HG03103 (cell line): ENCODE data around the gene PYGB.
A peak's percentile ranks its signal among the peaks of the same experiment; 100 is the strongest.

Source experiments
- ATAC-seq: cut with Tn5 transposase; IDR thresholded peaks from one replicate; pipeline ENCODE4 v1.9.1; 2021; ENCODE audit warnings: low read depth; ENCODE audit not compliant: unreplicated experiment

The PYGB gene

DNA sequence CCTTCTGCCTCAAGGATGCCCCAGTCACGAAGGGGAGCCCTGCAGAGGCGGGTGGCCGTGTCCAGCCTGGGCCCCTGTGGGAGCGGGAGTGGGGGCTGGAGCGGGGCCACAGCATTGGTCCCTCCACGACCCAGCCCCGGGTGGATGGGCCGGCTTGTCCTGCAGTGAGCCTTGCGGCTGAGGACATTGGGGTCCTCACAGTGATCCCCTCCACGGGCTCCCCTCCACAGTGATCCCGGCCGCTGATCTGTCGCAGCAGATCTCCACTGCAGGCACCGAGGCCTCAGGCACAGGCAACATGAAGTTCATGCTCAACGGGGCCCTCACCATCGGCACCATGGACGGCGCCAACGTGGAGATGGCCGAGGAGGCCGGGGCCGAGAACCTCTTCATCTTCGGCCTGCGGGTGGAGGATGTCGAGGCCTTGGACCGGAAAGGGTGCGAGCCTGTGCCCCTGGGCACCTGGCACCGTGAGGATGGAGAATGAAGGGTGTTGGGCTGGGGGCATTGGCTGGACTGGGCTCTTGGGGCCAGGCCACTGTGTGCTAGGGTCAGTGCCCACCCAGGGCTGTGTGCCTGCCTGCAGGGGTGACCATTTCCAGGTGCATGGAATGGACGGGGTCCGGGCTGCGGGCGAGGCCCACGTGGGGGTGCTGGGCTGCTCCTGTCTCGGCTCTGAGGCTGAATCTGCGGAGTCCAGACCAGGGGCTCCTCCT lies 44.4 kb downstream of the PYGB start:
- ATAC-seq: no peak

DNA sequence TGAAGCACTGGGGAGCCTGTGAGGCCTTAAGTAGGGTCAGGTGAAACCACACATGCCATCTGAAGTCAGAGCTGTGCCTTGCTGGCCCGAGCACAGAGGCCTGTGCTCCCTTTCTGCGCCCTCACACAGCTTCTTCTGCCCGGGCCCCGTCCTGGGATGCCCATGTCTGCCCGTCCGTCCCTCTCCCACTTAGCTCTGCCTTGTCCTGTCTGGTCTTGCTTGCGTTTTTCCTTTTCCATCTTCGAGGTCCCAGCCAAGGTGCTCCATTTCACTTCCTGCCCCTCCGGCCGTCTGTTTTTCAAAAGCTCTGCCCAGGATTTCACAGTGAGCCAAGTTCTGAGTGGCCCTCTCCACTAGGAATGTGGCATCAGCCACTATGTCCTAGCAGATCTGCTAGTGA lies 45.6 kb downstream of the PYGB start:
- no peak for ATAC-seq

DNA sequence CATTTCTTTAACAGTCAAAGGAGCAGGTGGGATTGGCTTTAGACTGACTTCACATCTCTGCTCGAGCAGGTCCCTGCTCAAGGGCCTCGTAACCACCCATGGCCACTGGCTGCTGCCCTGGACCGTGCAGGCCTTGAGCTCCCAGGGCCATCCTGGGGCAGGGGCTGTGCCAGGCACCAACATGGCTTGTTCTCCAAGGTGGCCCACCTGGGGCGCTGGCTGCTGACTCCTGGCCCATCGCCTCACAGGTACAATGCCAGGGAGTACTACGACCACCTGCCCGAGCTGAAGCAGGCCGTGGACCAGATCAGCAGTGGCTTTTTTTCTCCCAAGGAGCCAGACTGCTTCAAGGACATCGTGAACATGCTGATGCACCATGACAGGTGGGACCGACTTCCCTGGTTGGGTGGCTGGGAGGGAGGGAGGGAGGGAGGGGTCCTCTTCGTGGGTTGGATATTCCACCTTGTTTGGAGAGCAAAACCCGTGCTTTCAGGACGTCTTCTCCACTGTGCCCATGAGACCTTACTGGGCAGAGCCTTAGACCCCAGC lies 46.1 kb downstream of the PYGB start:
- no peak for ATAC-seq

DNA sequence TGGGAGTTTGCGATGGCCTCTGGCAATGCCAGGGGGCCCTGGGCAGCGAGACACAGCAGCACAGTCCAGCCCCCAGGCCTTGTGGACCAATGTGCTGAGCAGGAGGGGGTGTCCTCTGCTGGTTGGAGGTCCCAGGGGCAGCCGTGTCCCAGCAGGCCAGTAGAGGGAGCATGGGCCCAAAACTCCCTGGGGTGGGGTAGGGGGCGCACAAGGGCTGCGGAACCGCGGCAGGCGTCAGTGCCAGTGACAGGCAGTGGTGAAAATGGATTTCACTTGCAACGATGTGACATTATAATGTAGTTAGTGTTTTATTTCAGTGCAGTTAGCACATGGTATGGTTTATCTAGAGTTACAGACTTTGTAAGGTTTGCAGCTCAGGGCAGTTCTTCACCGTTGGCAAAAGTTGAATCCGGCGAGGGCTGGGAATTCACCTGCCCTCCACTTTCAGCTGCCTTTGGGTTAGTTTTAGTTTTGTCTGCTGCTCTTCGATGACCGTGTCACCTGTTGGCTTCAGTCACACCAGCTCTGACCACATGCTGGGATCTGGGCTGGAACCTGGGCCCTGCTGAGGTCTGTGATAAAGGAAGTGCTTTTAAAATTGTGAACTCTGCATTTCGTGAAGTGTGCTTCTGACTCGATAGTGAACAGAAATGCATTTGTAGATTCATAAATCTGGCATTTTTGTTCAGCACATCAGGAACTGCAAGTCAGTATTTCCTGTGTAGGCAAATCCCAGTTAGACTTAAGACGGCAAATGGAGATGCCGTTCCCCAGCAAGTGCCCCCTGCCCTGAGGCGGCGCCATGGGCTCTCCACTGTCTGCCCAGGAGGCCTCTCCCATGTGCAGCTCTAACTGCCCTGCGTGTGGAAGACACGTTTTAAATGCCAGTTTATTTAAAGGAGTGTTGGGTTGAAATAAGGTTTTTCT lies 46.8 kb downstream of the PYGB start:
- ATAC-seq: no peak

DNA sequence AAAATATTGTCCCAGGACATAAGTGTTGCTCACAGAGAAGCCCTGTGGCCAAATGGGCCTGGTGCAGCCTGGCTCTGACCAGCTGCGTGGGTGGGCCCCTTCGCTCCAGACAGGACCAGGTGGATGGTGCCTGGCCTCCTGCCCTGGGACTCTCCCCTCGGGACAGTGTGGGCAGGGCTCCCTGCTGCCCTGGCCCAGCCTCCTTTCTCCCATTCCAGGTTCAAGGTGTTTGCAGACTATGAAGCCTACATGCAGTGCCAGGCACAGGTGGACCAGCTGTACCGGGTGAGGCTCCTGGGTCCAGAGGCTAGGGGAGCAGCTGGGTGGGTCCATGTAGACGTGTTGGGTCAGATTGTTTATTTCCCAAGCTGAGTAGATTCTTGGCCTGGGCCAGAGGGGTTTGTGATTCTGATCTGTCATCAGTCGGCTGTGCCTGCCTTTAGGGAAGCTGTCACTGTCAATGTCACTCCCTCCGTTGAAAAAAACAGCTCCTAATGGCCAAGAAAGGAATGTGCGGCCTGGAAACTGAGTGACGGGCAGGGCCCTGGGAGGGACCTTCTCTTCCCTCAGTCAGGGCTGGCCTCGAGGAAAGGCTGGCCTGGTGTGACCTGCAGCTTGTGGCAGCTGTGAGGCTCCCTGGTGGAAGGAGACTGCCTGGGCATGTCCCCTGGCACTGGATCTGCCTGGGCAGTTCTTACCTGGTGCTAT lies 47.7 kb downstream of the PYGB start:
- ATAC-seq: no peak

DNA sequence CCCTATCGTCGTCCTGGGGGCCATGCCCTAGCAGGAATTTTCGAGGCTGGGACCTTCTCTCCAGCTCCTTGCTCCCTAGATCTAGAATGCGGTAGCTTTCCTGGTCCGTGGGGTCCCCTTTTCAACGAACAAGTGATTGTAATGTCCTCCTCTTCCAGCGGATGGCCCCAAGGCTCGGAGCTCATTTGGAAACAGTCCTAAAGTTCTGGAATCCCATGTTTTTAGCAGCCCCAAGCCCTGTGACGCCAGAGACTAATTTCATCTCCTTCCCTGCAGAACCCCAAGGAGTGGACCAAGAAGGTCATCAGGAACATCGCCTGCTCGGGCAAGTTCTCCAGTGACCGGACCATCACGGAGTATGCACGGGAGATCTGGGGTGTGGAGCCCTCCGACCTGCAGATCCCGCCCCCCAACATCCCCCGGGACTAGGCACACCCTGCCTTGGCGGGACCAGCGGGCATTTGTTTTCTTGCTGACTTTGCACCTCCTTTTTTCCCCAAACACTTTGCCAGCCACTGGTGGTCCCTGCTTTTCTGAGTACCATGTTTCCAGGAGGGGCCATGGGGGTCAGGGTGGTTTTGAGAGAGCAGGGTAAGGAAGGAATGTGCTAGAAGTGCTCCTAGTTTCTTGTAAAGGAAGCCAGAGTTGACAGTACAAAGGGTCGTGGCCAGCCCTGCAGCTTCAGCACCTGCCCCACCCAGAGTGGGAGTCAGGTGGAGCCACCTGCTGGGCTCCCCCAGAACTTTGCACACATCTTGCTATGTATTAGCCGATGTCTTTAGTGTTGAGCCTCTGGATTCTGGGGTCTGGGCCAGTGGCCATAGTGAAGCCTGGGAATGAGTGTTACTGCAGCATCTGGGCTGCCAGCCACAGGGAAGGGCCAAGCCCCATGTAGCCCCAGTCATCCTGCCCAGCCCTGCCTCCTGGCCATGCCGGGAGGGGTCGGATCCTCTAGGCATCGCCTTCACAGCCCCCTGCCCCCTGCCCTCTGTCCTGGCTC lies 48.5 kb downstream of the PYGB start:
- ATAC-seq: peak; percentile 38

DNA sequence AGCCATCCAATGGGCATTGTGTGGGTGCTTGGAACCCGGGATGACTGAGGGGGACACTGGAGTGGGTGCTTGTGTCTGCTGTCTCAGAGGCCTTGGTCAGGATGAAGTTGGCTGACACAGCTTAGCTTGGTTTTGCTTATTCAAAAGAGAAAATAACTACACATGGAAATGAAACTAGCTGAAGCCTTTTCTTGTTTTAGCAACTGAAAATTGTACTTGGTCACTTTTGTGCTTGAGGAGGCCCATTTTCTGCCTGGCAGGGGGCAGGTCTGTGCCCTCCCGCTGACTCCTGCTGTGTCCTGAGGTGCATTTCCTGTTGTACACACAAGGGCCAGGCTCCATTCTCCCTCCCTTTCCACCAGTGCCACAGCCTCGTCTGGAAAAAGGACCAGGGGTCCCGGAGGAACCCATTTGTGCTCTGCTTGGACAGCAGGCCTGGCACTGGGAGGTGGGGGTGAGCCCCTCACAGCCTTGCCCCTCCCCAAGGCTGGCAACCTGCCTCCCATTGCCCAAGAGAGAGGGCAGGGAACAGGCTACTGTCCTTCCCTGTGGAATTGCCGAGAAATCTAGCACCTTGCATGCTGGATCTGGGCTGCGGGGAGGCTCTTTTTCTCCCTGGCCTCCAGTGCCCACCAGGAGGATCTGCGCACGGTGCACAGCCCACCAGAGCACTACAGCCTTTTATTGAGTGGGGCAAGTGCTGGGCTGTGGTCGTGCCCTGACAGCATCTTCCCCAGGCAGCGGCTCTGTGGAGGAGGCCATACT lies 49.4 kb downstream of the PYGB start:
- ATAC-seq: peak; percentile 44

DNA sequence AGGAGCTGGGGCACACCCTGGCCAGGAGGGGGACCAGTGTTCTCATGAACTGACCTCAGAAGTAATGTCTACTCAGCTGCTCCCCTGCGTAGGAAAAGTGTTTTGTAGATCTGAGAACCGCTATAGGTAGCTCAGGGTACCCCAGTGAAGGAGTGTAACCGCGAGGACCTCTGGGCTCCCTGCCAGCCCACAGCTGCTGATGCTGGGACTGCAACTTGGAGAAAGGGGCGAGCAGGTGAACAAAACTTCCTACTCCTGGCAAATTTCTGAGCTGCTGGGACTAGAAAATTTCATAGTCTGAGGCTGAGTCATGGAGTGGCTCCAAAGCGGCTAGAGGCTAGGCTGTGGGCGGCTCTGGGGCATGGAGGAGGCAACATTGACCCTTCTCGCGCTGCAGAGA lies 51.9 kb downstream of the PYGB start:
- no peak for ATAC-seq

DNA sequence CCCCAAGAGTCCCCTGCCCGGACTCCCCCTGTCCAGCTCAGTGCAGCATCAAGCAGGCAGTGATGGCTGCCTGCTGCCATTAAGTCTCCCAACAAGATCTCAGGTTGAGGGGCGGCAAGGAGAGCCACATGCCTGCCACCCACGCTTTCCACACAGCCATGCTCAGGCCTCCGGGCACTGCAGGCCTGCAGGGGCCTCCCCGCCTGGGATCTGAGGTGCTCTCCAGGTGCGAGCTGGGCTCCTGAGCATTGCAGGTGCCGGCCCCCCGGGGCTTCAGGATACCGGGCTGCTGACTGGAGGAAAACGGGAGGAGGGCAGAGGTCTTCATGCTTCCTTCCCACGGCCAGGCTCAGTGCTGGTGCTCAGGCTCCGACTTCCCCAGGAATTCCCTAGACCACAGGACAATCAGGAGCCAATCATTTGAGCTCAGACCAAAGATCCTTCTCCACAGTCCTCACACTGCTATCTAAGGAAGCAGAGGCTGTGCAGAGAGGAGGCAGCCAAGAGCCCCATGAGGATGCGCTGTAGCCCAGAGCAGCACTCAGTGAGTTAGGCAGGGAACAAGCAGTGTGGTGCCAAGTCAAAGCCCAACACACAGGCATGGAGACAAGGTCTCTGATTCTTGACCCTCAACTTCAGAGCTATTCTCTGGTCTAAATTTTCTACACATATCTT lies 52.7 kb downstream of the PYGB start:
- no peak for ATAC-seq

DNA sequence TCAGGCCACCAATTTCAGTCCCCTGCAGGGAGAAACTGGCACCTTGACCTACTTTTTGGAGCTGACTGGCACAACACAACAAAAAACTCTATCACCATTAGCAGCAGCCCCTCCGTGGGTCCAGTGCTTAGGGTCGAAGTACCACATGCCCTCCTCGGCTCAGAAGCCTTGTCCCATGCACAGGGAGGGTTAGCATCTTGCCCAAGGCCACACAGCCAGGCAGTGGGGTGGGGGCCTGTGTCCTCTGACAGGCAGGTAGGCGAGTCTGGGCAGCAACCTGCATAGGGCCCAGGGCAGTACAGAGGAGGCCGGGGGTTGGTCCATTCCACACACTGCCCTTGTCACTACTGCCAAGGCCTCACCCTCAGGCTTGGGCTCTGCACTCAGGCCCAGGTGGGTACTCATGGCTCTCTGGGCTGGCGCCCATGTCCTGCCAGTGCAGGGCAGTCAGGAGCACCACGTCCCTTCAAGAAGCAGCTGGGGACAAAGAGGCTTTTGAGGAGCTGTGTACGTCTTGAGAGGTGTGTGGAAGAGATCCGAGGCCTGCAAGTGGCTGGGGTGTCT lies 53.6 kb downstream of the PYGB start:
- ATAC-seq: no peak

DNA sequence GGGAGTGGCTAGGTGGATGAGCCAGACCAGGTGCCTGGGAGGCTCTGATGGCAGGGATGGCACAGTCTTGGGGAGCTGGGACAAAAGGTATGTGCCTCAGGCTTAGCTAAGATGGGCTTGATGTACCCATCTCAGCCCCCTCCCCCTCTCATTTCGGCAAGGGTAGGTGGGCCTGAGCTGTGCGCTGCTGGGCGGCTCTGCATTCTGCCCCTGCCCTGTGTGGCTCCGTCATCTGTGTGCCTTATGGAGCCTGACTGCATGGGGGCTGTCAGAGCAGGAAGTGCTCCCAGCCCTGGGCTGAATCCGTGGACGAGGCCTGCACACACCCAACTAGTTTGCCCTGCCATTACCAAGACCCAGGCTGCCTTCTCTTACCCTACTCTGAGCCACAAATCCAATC lies 54.7 kb downstream of the PYGB start:
- no peak for ATAC-seq

DNA sequence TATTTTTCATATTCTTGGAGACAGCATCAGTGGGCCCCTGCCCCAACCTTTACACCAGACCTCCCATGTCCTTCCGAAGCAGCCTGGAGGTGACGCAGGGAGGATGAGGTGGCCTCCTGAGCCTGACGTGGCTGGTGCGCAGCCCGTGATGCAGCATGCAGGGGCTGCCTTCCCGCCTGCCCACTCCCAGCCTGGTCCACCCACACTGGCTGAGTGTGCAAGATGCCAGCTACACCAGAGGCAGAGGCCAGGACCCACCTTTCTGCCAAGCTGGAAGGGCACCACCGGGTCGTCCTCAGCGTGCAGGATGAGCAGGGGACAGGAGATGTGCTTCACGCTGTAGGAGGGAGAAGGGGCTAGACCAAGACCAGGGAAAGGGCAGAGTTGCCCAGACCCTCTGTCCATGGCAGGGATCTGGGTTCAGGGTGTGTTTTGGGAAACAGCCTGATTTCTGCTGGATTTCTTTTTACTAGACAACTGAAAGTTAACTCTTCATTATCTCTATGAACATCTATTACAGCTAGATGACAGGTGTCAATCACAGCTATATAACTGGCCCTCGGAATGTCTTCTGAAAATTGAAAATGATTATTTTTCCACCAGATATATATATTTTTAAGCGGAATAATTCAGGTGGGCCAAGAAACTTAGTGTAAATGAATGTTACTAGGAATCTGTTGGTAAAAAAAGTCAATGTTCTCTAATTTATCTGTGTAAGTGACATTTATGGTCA lies 55.6 kb downstream of the PYGB start:
- ATAC-seq: no peak

DNA sequence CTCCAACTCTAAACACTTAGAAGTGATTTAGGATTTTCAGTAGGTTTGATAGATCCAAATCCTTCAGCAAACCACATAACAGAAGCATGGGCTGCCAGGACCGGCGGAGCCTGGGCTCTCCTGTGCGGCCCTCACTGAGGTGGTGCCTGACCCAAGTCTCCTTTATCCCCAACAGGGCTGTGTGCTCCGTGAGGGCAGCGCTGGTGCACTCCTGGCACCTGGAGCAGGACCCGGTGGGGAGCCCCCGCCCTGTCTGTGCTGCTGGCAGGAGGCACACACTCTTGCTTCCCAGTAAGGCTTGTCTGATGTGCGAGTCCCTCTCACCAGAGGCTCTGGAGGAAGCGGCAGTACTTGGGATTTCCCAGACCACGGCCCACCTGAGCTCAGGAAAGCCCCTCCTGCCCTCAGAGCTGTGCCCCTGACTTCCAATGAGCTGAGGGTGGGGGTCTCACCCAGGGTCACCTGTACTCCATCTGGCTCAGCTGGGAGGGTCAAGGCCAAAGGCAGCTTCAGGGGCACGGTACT lies 56.2 kb downstream of the PYGB start:
- ATAC-seq: no peak

DNA sequence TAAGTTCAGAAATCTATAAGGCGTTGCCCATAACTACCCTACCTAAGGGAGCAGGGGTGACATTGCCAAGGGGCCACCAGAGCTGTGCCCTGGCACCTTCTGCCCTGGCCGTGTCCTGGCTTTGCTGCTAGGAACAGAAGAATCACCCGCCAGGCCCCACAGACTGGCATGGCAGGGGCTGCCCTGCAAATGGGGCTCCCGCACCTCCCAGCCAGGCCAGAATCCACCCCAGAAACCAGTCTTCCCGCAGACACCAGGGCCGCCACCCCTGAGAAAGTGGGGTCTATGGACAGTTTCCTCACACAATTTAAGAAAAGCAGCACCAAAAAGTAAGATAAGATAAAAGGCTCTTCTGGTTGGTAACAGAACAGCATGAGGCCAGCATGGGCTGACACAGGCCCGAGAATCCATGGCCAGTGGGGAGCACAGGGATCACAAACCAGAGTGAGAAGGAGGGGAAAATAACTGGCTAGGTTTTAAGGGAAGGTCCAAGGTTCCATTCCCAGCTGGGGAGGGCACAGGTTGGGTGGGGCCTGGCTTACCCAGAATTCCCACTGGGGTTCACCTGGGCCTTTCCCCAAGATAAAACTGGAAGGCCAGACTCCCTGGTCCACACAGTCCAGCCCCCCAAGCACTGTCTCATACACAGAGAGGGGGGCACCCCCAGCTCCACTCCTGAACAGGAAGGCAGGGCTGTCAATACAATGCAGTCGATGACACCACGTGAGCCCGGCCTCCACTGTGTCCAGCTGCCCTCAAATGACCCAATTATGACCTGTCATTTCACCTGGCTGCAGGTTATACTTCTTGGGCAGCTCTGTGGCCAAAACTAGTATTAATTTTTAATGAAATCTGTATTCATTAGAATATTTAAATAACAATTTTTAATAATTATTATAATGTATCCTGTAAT lies 59.4 kb downstream of the PYGB start:
- ATAC-seq: no peak

DNA sequence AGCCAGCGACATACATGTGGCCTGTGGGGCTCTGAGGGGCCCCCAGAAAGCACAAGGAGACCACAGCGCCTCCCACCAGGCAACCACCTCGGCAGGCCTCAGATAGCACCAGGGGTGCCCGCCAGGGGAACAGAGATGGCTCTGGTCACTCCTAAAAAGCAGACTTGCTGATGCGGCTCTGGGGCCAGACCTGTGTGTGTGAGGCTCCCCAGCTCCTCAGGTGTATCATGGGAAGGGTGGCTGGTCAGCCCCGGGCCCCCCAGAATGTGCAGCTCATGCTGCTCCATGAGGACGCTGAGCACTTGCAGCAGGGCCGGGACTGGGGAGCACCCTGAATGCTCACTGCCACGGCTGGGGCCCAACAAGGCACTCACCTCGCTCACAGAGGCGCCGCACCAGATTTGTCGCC lies 60.2 kb downstream of the PYGB start:
- no peak for ATAC-seq

DNA sequence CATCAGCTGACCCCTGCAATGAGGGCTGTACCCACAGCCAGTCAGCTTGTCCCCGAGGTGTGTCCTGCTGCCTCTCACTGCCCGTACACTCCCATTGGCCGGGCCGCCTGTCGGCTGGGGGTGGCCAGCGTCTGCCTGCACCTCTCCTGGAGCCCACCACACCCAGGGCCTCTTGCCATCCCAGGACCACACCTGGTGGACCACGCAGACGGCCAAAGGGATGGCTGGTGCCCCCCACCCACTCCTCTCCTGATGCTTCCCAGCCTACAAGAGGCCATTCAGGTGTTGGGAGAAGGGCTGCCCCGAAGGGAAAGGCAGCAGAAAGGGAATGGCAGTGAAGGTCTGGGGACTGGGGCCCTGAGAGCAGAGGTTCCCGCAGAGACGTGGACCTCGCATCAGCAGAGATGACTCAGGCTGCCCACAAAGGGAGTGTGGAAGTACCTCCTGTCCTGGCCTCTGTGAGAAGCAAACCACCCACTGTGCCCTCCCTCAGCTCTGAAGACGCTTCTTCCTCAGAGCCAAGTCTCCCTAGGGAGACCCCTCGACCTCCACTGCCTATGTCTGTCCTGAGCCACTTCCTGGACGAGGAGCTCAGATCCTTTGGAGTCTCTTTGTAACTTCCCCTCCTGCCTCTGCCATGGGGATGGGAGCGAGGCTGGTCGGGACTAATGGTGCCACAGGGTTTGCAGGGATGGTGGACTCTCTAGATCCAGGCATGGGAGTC lies 60.9 kb downstream of the PYGB start:
- ATAC-seq: no peak
